NCI-H2196 (cell line): Measurements from ENCODE around the gene RASSF10.

Experiments used
- DNase-seq: peaks from one replicate; lab custom pipeline; 2025; ENCODE audit not compliant: unreplicated experiment; lab: John Stamatoyannopoulos, UW

Gene RASSF10

DNA sequence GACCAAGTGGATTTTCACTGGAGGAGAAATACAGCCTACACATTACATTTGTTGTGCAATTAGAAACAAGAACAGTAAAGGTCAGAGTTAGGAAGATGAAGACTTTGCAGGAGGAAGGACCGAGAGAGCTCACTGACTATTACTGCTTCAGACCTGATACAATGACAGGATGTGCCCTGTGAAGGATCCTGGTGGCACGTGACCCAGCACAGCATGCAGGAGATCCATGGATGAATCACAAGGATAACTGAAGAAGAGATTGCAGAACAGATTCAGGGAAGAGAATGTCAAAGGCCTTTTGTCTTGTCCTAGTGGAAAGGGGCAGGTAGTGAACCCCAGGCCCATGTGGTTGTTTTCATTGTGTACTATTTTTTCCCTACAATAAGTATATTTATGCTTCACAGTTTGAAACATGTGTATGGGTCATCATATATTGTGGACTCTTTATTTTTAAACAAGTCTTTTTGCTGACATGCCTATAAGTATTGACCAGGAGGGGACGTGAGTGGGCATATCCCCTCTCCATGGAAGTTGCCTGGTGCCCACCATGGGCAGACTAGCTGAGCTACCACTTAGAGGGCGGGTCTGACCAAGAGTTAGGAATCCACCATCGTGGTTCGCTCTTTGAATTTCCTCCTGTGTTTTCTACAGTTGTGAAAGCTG is 44.3 kb downstream of the RASSF10 start:
- DNase-seq = no peak

DNA sequence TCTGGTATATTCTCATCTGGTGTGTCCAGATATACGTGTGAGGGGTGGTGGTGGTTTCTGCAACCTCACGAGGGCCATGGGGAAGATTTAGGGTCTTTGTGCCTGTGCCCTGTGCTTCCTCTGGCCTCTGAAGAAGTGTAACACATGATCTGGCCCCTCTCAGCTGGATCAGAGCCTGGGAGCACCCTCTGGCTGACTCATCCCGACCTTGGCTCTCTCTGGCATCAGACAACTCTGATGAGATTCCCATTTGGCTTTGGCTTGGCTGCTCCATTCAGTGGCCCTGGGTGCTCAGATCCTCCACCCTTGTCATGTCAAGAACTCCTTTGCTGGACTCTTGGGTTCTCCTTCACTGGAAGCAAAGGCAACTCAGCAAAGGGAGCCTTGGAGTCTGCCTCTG is 45.2 kb downstream of the RASSF10 start:
- no peak for DNase-seq

DNA sequence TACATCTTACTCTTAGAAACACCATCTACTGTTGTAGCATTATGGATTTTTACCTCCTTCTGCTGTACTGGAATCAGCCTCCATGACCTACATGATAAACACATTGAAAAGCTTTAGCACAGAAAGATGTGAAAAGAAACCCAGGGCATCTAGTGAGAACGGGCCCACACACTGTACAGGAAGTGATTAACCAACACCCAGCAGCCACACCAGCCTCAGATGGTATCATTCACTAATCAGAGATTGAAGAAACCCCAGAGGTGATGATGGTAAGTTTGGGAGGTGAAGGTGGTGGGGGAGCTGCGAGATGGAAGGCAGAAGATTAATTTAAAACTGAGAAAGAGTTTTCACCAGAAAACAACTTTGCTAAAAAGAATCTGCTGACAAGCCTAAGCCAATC is 46.1 kb downstream of the RASSF10 start:
- no peak for DNase-seq

DNA sequence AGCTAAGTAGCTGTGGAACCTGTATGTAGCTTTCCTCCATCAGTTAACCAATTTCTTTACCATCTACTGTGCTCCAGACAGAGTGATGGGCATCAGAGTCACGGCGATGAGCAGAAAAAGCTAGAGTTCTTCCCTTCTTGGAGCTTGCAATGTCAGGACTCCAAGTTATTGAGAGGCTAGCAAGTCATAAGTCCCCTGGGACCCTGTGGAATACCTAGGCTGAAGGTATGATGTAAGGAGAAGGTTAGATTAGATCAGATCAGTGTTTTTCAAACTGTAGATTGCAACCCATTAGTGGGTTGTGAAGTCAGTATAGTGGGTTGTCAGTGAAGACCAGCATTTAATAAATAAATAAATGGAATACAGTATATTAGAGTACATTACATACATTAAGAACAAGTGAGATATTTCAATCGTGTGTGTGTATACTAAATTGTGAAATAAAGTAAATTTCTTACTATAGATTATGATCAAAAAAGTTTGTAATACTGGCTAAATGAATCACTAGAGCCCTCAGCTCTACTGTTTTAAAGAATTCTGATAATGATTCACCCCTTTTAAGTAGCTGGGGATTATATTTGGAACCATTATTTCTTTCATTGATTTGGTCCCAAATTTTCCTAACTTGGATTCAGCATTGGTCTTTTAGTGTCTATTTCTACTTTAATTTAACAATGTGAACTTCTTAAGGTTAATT is 52.3 kb downstream of the RASSF10 start:
- DNase-seq = no peak
